GM19324 (cell line): ENCODE data around the gene CACNA2D2.

Source experiments
- ATAC-seq: cut with Tn5 transposase; IDR thresholded peaks from one replicate; pipeline ENCODE4 v1.9.1; 2021; ENCODE audit warnings: mild to moderate bottlenecking, moderate library complexity; ENCODE audit not compliant: unreplicated experiment, low FRiP score

Gene CACNA2D2

GRCh38 chr3:50354186-50354764 is 149.2 kb downstream of the CACNA2D2 start:
- ATAC-seq = no peak

DNA sequence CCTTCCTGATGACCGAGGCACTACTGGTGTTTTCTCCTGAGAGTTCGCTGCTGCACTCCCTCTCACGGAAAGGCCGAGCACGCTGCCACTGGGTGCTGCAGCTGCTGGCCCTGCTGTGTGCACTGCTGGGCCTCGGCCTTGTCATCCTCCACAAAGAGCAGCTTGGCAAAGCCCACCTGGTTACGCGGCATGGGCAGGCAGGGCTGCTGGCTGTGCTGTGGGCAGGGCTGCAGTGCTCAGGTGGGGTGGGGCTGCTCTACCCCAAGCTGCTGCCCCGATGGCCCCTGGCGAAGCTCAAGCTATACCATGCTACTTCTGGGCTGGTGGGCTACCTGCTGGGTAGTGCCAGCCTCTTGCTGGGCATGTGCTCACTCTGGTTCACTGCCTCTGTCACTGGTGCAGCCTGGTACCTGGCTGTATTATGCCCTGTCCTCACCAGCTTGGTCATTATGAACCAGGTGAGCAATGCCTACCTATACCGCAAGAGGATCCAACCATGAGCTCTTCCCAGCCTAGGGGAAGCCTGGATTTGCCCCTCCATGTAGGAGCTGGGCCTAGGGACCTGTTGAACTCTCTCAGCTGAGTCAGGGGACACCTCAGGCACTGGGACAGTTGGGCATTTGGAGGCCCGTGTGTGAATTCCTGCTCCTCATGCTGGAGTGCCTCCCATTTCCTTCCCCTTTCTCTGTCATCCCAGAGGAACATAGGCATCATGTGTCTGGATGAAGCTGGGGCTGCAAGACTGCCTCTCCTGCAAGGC is 150.0 kb downstream of the CACNA2D2 start:
- ATAC-seq = no peak

DNA sequence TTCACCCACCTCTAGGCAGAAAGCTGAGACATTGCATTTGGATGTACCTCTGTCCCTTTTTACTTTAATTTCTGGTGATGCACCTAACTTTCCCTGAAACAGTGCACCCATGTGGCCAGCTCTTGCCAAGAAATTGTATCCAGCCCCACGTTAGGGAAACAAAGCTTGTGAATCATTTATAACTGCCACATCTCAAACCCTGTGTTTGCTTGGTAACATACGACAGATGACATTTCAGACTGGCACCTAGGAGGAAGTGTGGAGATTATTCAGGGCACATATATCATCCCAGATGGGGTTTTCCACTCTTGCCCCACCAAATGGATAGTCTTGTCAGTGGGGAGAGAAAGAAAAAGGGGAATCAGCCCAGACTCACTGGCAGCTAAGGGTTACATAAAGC is 150.7 kb downstream of the CACNA2D2 start:
- ATAC-seq = no peak

- no peak for ATAC-seq
These were observed 152.1 kb downstream of the CACNA2D2 start for GRCh38 chr3:50351323-50351697.

DNA sequence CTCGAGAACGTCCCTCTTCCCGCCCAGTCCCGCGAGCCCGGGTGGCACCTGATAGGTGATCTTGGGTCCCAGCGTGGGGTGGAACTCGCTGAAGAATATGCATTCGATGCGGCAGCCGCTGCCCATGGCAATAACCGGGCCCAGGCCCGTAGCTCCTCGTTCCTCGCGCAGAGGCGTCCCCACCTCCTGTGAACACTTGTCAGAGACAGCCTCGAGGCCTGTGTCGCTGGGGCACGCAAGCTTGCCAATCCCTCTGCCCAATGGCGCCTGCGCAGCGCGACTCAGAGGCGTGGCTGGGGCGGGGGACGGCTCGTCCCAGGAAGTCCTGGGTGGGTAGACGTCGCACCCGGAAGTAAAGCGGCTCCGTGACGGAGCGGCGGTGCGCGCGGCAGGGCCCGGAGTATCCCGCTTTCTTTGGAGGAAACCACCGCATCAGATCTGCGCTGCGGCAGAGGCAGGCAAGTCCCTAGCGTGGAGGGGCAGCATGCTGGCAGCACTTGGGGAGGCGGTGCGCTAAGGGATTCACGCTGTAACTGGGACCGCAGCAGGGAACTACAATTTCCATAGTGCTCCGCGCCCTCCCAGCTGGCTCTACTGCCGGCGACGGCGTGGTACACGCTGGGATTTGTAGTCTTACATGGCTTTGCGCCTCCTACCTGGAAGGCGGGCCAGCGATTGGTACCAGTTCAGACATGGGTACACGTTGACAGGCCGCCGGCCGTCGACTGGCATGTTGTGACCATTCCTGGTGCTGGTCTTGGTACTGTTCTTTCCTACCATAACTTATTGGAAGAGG is 152.7 kb downstream of the CACNA2D2 start, which contains the start of the genes CYB561D2 and NPRL2:
TSS of gene CYB561D2 (plus strand) at position 336 of the 796 bp plus-strand sequence. CDS start 572 bp downstream, outside the sequence.
TSS of gene NPRL2 (minus strand) at position 249 of the 796 bp plus-strand sequence. CDS start at position 126, 123 bp downstream.
- peak; percentile 88 for ATAC-seq

DNA sequence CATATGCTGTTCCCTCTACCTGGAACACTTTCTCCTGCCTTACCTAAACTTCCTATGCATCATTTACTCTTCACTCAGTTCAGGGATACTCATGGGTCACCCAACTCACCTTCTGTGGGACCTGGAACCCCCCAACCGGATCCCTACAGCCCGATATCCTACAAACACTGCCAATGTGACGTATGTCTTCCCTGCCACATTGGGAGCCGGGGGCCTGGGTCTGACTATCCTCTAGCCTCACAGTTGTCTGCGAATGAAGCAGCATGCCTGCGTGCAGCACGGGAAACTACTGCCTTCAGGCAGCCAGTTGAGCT is 153.3 kb downstream of the CACNA2D2 start:
- ATAC-seq = no peak

DNA sequence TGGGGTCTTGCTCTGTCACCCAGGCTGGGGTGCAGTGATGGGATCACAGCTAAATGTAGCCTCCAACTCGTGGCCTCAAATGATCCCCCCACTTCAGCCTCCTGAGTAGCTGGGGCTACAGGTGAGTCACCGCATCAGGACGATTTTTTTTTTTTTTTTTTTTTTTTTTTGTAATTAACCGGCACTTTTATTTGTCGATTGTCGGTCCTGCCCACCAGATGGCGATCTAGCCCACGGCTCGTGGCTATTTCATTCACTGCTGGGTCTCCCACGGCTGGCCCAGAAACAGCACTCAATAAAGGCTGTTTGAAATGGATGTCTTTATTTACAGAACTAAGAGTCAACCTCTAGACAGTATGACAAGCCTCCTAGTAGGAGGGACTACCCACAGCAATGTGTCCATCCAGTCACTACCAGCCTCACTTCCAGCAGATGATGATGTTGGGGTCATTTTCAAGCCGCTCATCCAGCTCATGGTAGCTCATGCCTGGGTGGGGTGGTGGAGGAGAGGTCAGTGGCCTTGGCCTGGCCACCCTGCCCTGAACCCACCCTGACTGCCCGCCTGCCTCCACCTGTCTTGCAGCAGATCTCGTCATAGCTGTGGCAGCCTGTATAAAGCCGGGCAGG is 156.1 kb downstream of the CACNA2D2 start:
- ATAC-seq = no peak

GRCh38 chr3:50345586-50346234 is 157.7 kb downstream of the CACNA2D2 start, which contains the start of gene ZMYND10:
ZMYND10 (minus strand) TSS chr3:50345732; CDS start chr3:50345579, 153 bp downstream.
- no peak for ATAC-seq

- no peak for ATAC-seq
These were observed 158.4 kb downstream of the CACNA2D2 start for GRCh38 chr3:50345008-50345407.

DNA sequence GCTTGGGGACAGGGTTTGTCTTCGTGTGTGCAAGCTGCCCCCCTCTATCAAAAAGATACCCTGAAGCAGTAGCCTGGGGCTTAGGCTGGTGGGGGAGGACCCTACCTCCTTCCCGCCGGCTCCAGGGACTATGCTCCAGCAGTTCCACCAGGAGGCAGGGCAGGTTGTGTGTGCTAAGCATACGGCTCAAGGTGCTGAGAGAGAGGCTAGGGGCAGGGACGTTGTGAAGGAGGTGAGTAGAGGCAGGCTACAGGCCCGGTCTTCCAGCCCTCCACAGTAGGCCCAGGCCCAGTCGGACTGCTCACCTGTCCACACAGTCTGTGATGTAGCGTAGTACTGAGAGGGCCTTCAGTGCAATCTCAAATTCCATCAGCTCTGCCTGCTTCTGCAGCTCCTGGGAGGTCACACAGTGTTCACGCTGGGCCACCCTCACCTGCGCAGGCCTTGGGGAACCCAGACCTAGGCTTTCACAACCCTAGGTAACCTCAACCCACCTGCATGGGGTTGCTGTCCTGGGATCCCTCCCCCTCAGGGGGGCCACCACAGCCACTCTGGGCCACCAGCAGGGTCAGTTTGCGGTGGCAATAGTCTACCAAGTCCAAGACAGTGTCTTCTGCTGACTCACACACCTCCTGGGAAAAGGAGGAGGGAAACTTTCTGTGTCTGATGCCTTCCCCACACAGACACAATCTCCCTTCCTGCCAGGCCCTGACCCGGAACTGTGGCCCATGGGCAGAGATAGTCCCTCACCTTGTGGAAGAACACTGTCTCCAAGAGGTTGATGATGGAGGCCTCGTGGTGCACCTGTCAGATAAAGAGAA is 160.4 kb downstream of the CACNA2D2 start:
- ATAC-seq = no peak

DNA sequence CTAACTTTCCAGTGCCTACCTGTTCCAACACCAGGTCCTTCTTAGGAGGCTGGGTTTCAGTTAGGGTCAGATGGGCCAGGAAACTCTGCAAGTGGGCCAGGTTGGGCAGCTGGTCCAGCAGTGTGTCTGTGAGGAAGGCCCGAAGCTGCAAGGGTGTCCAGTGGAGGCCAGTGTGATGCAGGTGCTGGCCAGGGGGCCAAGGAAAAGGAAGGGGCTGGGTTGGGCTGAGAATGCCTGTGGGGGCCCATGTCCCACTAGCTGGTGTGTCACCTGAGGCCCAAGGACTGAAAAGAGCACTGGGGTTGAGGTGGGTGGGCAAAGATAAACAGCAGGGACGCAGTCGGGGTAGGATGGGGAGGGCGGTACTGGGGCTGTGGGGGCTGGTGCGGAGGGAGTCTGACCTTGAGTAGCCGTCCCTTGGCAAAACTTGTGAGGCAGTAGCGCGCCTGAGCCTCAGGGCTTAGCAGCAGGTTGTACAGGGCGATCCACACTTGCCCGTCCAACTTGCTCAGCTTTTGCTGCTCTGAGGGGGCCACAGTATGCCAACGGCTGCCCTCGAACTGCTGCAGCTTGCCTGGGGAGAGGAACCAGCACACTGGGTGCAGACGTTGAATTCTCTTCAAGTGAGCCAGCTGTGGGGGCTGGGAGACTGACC is 161.3 kb downstream of the CACNA2D2 start:
- ATAC-seq = no peak

DNA sequence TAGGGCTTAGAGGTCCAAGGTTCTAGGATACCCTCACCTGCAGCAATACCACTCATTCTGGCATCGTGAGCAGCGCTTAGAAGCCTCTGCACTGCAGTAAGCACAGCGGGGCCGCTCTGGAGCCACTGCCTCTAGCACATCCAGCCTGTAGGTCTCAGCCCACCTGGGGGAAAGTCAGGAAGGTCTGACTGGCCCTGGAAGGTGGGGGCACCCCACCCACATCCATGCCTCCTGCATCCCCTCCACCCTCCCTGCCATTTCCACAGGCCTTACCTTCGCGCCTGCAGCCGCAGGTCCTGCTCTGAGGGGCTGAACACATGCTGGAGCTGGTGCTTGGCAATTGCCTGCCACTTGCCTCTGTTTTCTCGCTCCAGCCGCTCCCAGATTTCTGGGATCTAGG is 161.9 kb downstream of the CACNA2D2 start:
- ATAC-seq = no peak

GRCh38 chr3:50340448-50341329 is 162.7 kb downstream of the CACNA2D2 start, which contains the start of gene RASSF1:
RASSF1 (minus strand) TSS chr3:50340836; CDS start chr3:50340805, 31 bp downstream.
- no peak for ATAC-seq

GRCh38 chr3:50340147-50340447 is 163.3 kb downstream of the CACNA2D2 start:
- no peak for ATAC-seq

DNA sequence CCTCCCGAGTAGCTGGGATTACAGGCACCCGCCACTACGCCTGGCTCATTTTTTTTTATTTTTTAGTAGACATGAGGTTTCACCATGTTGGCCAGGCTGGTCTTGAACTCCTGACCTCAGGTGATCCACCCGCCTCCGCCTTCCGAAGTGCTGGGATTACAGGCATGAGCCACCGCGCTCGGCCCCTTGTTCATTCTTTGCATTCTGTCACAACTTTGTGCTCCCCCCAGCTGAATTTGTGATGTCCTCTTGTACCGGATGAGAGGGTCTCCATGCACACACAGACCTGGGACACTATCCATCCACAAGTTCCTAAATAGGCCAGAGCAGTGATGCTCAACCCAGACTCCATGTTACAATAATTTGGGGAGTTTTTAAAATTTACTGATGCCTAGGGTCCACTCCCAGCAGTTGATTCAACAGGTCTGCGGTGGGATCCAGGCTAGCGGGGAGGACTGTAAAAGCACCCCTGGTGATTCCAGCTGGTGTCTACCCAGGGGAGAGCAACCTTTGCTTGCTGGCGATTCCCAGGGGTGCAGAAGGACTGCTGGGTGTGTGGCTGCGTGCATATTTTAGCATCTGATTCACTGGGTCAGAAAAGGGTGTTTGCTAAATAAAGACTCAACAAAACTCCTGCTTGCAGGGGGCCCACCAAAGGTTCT is 163.8 kb downstream of the CACNA2D2 start:
- no peak for ATAC-seq

- no peak for ATAC-seq
These were observed 164.5 kb downstream of the CACNA2D2 start for GRCh38 chr3:50338965-50339364.

- ATAC-seq = peak; percentile 87
These were observed 166.1 kb downstream of the CACNA2D2 start for GRCh38 chr3:50337175-50337861.
